Ascending aorta (tissue), 2 donors: ENCODE data around the gene GPR152. TPM values are rescaled to one million over a fixed set of nuclear protein-coding genes. Genes with fewer than 3 reads are reported as not detected.

Experiments used
- DNase-seq, 2 donors: peaks; one replicate each; pipeline ENCODE4 v3.0.0-alpha.2; 2019; ENCODE audit warnings: low spot score in 2 of 2
- H3K27ac ChIP-seq, 2 donors: fragments of 200-600 bp; sonication (generic); one replicate each; pipeline ENCODE4 v1.5.1; 2016 to 2017; ENCODE audit warnings: mild to moderate bottlenecking in 1 of 2
- H3K27me3 ChIP-seq: fragments of 200-600 bp; sonication (generic); one replicate; pipeline ENCODE4 v1.5.1; 2017
- H3K36me3 ChIP-seq, 2 donors: fragments of 200-600 bp; sonication (generic); one replicate each; pipeline ENCODE4 v1.5.1; 2016
- H3K4me1 ChIP-seq, 2 donors: fragments of 200-600 bp; sonication (generic); one replicate each; pipeline ENCODE4 v1.5.1; 2016 to 2017; ENCODE audit warnings: mild to moderate bottlenecking in 1 of 2
- H3K4me3 ChIP-seq, 2 donors: fragments of 200-600 bp; sonication (generic); one replicate each; pipeline ENCODE4 v1.5.1; 2016 to 2017; ENCODE audit warnings: mild to moderate bottlenecking in 1 of 2
- H3K9me3 ChIP-seq, 2 donors: fragments of 200-600 bp; sonication (generic); one replicate each; pipeline ENCODE4 v1.5.1; 2016
- intact Hi-C: fragments of 100-400 bp; cut with DNase I; formaldehyde crosslinking; loops from one replicate; pipeline ENCODE4 v1.15.1; 2023
- total RNA-seq: library from RNA; depleted of rRNA; stranded (reverse); fragments of >200 nt; gene quantifications from one replicate; pipeline ENCODE4 v1.1.0, GENCODE V29; 2016
- TF ChIP-seq, protein P1 (sequence below), 3 experiments: fragments of 200-600 bp in 2 of 3; fragments of 450-650 bp in 1 of 3; sonication (generic) in 2 of 3; IDR thresholded peaks; one replicate each; pipeline ENCODE4 v1.5.1; 2016 to 2019; ENCODE audit warnings: antibody characterized with exemption in 3 of 3, mild to moderate bottlenecking in 1 of 3, moderate library complexity in 1 of 3

The GPR152 gene
- total RNA-seq, 1 donor from 2014 or later: not detected

GRCh38 chr11:67401495-67402191, 50.9 kb downstream of the GPR152 start, which contains the start of gene PPP1CA:
Gene PPP1CA (minus strand): TSS chr11:67401858. CDS start chr11:67401782, 76 bp downstream.
- H3K36me3 ChIP-seq: peaks cover 25 to 29% of the 10 kb centered on the region in 2 donors
- intact Hi-C loops: loop anchor here (1.0 to 5.0 kb wide), 6 partner anchors 19 to 107 kb away; partner anchors contain the start of genes AIP, CDK2AP2, CORO1B and RPS6KB2
- TF ChIP-seq, protein P1, sequence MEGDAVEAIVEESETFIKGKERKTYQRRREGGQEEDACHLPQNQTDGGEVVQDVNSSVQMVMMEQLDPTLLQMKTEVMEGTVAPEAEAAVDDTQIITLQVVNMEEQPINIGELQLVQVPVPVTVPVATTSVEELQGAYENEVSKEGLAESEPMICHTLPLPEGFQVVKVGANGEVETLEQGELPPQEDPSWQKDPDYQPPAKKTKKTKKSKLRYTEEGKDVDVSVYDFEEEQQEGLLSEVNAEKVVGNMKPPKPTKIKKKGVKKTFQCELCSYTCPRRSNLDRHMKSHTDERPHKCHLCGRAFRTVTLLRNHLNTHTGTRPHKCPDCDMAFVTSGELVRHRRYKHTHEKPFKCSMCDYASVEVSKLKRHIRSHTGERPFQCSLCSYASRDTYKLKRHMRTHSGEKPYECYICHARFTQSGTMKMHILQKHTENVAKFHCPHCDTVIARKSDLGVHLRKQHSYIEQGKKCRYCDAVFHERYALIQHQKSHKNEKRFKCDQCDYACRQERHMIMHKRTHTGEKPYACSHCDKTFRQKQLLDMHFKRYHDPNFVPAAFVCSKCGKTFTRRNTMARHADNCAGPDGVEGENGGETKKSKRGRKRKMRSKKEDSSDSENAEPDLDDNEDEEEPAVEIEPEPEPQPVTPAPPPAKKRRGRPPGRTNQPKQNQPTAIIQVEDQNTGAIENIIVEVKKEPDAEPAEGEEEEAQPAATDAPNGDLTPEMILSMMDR (IDR thresholded peaks at IDR 0.05): peak; percentile 21 to 60 (median 38)
- no peaks in the 10 kb centered on the region for H3K9me3 ChIP-seq
- peaks cover 15 to 19% of the 10 kb centered on the region in 2 donors for H3K4me1 ChIP-seq
- peak within 1 kb of the TSS; percentile 88 to 99 for H3K4me3 ChIP-seq
- H3K27ac ChIP-seq: peak within 1 kb of the TSS; percentile 90 to 94
- no peaks in the 10 kb centered on the region for H3K27me3 ChIP-seq
- DNase-seq: peak; percentile 63 to 94

Other genes starting within 250 kb of the GPR152 start
- gene GRK2, start 186.3 kb downstream of the GPR152 start, total RNA-seq: 65.3 TPM
- gene ANKRD13D, start 163.4 kb downstream of the GPR152 start, total RNA-seq: 54.7 TPM
- 30.9 TPM for gene SSH3, start 149.2 kb downstream of the GPR152 start, total RNA-seq
- 107 TPM for gene POLD4, start 99.2 kb downstream of the GPR152 start, total RNA-seq
- 32.6 TPM for gene CLCF1, start 79.1 kb downstream of the GPR152 start, total RNA-seq
- 22.6 TPM for gene RAD9A, start 60.7 kb downstream of the GPR152 start, total RNA-seq
- gene PPP1CA, start 50.9 kb downstream of the GPR152 start, total RNA-seq: 113 TPM
- gene TBC1D10C, start 48.6 kb downstream of the GPR152 start, total RNA-seq: 0.64 TPM
- gene CARNS1, start 37.1 kb downstream of the GPR152 start, total RNA-seq: 6.0 TPM
- gene RPS6KB2, start 24.2 kb downstream of the GPR152 start, total RNA-seq: 72.3 TPM
- 26.6 TPM for gene PTPRCAP, start 15.0 kb downstream of the GPR152 start, total RNA-seq
- 93.4 TPM for gene CORO1B, start 9.3 kb downstream of the GPR152 start, total RNA-seq
- not detected for gene CABP4, start 2.6 kb upstream of the GPR152 start, total RNA-seq
- gene TMEM134, start 16.5 kb upstream of the GPR152 start, total RNA-seq: 189 TPM
- 116 TPM for gene AIP, start 30.3 kb upstream of the GPR152 start, total RNA-seq
- 31.8 TPM for gene PITPNM1, start 52.6 kb upstream of the GPR152 start, total RNA-seq
- gene CDK2AP2, start 55.4 kb upstream of the GPR152 start, total RNA-seq: 159 TPM
- not detected for gene CABP2, start 70.7 kb upstream of the GPR152 start, total RNA-seq
- gene GSTP1, start 131.1 kb upstream of the GPR152 start, total RNA-seq: 1,335 TPM
- 128 TPM for gene NDUFV1, start 154.2 kb upstream of the GPR152 start, total RNA-seq
- gene NUDT8, start 177.2 kb upstream of the GPR152 start, total RNA-seq: 23.4 TPM
- gene TBX10, start 187.0 kb upstream of the GPR152 start, total RNA-seq: not detected
- gene ACY3, start 198.0 kb upstream of the GPR152 start, total RNA-seq: not detected
- gene ALDH3B2, start 221.9 kb upstream of the GPR152 start, total RNA-seq: not detected